HS-5 (cell line): ENCODE measurements around the gene SLC13A3.

Experiments used
- DNase-seq: peaks from one replicate; pipeline ENCODE4 v3.0.0-alpha.2; 2012; ENCODE audit warnings: low read depth

Gene SLC13A3

DNA sequence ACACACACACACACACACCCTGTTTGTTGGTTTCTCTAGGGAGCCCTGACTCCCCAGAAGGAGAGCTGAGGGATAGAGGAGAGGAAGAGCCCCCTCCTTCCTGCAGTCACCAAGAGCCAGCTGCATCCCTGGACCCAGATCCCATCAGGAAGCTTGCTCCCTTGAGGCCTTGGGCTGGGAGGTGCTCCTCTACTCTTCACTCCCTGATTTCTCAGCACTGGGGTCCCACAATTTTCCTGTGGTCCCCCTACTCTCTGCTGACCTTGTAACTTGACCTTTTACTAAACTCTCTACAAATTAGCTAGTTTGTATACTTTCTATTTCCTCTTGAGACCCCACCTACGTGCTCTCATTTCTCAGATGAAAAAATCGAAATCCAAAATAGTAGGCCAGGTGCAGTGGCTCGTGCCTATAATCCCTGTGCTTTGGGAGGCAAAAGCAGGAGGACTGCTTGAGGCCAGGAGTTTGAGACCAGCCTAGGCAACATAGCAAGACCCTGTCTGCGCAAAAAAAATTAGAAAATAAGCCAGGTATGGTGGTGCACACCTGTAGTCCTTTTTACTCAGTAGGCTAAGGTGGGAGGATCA lies 95.8 kb downstream of the SLC13A3 start:
- DNase-seq, result no peak

DNA sequence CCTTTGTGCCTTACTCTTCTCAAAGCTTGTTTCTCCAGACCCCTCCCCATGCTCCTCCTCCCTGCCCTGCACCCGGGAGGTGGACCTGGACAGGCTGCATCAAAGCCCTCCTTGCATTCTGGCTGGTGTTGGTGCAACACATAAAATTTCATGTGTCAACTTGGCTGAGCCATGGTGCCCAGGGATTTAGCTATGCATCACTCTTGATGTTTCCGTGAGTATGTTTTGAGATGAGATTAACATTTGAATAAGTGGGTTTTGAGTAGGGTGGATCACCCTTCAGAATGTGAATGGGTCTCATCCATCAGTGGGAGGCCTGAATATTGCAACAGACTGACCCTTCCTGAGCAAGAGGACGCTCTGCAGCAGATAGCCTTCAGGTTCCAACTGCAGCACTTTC lies 96.4 kb downstream of the SLC13A3 start:
- DNase-seq, result no peak

DNA sequence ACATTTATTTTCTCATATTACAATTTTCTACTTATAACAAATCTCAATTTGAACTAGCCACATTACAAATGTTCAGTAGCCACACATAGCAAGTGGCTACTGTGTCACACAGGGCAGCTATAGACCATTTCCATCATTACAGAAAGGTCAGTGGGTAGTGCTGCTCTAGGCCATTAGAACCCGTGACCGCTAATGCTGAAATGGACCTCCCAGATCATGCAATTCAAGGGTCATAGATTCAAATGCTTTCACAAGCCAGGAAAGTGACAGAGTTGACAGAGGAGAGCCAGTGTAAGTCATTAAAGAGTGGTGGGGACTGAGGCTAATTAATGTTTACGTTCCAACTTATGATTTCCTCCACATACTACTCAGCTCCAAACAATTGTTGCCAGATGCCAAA lies 97.3 kb downstream of the SLC13A3 start:
- DNase-seq, result no peak

DNA sequence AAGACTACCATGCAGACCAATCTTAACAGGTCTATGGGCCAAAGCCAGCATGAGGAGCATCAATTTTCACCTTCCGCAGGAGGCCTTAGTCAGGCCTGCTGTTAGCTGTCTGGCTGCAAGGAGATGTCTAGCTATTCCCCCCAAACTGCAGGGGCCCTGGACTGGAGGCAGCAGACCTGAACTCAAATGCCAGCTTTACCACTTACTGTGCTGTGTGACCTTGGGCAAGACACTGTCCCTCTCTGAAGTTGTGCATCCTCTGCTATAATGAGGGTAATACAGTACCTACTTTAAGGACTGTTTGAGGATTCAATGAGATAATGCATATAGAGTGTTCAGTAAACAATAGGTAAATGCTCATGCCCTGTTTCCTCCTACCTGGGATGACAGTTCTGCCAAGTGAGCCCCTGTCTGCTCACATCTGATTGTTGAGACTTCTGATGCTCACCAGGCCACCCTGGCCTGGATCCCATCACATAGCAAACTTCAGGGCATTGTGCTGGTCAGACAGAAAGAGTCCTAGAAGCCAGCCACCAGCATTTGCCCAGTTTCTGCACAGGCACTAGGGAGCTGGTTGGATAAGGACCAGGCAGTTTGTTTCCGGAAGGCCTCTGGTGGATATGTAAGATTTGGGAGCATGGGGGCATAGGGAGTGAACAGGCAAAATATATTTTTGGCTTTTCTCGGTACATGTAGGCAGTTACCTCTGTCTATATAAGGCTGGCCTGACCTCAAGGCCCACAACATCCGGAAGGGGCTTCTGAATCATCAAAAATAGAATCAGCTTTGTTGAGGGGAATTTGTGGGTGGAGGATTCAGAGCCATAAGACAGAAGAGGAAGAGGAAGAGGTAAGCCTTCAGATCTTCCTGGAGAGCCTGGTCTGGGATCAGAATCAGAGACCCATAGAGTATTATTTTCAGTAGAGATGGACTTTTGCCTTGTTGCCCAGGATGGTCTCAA lies 98.5 kb downstream of the SLC13A3 start:
- no peak for DNase-seq

DNA sequence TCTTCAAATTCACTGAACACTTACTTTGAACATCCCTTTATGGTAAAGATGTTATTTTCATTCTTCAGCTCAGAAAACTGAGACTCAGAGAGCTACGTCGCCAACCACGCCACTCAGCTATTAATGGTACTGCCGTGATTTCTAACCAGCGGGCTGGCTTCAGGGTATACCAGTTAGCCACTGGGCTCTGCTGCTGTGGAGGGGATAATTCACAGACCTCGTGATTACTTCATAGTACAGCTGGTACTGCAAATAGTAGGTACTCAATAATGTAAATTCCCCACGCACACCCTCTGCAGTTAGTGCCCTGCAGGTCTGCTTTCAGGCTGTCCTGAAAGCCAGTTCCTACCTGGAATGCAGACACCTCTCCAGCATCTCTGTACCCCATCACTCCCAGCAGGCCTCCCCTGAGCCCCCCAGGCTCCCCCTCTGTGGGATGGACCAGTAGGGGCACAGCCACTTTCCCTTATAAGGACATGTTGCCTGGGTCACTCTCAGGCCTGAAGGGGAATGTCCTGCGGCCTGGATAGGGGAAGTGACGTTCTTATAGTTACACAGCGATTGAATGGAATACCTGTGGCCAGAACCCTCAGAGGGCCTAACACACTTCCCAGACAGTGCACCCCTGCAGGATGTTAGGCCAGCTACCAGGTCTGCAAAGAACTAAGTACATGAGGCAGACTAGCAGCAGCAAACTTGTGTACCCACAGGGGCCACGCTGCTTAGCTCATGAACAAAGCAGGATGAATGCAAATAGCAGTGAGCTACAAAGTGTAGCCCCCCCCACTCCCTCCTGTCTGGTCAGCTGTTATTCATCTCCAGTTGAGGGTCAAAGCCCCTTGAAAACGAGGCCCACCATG lies 99.5 kb downstream of the SLC13A3 start:
- DNase-seq, result no peak

DNA sequence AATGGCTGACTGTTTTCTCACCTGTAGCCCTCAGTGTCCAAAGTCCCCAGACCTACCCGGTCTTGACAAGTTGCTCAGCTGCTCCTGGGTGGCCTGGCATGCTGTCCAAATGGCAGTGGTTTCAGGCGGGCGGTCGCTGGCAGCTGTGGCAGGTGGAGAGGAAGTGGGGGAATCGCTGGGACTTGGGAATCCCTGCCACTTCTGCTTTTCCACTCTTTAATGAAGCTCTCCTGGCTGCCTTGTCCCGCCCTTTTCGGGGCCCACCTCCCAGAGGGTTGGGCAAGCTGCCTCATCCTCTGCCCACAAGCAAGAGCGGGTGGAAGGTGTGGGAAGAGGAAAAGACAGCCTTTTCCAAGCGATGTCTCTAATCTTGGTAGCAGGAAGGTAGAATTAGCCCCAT lies 100.8 kb downstream of the SLC13A3 start, which contains the start of gene OCSTAMP:
Gene OCSTAMP (minus strand): TSS at position 194 of the 400 bp plus-strand sequence. CDS start 94 bp downstream, at position 100.
- no peak for DNase-seq

DNA sequence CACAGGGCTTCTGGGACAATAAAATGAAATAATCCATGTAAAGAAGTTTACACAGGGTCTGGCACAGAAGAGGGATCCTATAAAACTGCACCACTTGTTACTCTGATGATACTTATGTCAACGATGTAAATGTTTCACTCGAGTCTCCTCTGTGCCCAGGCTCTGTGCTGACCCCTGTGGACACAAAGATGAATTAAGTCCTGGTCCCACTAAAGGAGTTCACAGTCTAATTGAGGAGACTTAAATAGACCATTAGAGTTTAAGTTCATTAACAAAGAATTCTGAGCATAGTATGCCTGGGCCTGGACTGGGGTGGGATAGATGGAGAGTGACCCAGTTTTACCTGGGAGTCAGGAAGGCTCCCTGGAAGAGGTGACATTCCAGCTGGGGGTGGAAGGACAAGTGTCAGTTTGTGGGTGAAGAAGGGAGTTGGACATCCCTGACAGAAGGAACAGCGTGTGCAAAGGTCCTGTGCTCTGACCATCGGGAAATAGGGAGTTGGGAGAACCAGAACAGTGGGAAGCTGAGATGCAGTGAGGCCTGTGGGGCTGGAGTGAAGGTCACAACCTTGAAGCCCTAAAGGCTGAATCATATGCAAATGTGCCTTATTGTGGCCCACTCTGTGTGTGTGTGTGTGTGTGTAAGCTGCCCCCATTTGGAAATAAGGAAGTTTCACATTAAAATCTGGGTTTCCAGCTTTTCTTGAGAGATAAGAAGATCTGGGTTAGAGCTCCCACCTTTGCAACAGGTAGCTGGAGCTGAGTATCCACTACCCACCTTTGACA lies 101.9 kb downstream of the SLC13A3 start:
- no peak for DNase-seq

DNA sequence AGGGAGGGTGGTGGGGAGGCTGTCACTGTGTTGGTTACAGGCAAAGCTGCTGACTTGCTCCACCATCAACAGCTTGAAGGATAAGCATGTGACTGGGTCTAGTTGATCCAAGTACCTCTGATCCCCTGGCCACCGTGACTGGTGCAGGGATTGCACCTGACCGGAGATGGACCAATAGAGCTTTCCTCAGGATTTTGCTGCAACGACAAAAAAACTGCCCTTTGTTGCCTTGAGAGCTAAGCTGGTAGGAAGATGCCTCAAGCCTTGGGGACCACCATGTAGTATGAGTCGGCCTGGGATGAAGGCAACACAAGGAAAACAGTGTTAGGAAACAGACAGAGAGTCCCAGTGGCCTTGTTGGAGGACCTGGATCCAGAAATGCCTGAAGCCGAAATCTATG lies 102.6 kb downstream of the SLC13A3 start:
- no peak for DNase-seq

DNA sequence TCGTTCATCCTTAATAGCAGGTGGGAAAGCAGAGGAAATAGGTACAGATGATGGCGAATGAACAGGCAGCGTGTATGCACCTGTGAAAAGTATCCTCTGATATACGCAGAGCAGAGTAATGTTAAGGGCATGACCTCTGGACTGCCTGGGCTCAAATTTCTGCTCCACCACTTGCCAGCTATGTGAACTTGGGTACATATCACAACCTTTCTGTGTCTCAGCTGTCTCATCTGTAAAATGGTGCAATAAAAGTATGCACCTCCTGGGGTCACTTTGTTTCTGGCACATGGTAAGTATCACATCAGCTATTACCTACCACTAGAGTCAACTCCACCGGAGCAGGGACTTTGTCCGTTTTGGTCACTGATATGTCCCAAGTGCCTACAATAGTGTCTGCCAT lies 103.3 kb downstream of the SLC13A3 start:
- DNase-seq, result no peak

DNA sequence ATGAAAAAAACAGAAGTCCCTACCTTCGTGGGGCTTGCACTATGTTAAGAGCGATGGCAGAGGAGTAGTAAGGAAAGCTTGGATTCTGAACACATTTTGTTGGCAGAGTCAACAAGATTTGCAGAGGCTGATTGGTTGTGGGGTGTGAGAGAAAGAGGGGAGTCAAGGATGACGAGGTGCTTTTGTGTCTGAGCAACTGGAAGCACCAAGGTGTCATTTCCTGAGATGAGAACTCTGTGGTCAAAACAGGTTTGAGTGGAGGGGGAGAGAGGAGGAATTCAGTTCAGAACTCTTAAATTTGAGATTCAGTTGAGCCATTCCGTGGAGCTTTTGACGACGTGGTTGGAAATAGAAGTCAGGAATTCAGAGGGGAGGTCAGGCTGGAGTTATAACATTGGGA lies 104.3 kb downstream of the SLC13A3 start:
- DNase-seq, result no peak

DNA sequence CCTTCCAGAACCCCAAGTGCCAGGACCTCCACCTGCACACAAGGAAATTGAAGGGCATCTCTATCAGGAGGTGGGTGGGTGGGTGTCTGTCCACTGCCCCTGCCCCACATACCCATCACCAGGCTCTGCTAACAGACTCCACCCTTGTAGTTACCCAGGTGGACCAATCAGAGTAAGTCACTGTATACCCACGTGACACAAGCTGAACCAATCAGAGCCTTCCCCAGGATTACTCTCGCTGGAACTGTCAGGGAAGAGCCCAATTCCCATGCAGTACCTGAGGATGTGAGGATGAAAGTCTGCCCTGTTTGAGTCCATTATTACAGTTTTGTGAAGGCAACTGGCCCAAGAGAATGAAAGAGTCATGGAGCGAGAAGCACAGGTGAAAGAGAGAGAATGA lies 105.0 kb downstream of the SLC13A3 start:
- no peak for DNase-seq

DNA sequence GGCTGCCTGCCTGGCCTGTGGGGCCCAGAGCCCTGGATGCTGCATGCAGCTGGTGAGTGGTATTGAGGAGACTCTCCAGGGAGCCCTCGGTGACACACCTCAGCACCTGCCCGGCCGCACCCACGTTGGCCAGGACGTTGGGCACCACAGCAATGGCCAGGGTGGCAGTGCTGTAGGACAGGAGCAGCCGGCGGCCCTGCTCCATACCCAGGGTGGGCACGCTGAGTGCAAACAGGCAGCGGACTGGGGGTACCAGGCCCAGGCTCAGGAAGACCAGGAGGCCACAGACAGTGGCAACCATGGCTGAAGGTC lies 105.5 kb downstream of the SLC13A3 start:
- DNase-seq, result no peak

DNA sequence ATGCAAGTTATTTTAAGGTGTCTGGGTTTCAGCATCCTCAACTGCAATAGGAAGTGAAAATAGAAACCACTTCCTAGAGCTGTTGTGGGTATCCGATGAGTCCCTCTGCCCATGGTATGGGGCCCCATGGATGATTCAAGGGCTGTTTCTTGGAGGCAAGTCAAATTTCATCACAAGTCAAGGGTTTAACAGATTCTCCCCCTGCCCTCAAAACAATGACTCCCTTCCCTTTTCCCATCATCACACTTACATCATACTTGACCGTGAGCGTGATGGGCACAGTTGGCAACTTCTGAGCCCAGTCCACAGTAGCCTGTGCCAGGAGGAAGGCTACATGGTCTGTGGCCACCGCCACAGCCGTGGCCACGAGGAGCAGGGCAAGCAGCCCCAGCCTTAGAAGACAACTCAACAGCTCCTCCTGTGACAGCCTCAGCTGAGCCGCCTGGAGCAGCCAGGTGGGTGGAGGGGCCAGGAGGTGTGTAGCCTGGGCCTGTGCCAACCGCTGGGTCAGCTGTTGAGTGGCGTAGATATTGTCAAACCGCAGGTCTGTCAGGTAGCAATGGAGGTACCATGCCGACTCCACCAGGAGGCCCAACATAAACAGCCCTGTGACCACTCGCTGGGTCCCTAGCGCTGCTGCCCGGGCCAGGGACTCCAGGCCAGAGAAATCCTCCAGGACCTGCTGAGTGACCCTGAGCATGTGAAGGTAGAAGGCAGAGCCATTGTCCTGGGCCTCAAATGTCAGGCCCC lies 106.0 kb downstream of the SLC13A3 start:
- DNase-seq, result peak; percentile 9

DNA sequence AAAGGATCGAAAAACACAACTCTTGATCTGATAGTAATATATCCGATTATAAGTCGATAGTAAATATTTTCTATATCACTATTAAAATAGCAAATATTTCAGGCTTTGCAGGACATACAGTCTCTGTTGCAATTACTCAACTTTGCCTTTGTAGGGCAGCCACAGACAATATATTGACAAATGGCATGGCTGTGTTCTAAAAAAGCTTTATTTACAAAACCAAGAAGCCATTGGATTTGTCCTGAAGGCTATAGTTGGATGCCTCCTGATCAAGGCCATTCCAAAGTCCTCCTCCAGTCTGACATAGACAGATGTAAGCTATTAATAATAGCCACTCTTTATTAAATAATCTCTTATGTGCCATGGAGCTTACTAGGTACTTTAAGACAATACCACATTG lies 106.7 kb downstream of the SLC13A3 start:
- DNase-seq, result no peak

DNA sequence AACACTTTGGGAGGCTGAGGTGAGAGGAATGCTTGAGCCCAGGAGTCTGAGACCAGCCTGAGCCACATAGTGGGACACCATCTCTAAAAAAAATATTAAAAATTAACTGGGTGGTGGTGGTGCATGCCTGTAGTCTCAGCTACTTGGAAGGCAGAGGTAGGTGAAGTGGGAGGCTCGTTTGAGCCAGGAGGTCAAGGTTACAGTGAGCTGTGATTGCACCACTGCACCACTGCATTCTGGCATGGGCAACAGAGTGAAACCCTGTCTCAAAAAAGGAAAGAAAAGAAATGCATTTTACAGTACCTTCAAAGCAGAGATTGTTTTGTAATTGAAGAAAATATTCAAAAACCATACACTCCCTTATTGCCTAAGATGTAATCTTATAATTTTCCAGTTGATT lies 107.3 kb downstream of the SLC13A3 start:
- DNase-seq, result no peak

DNA sequence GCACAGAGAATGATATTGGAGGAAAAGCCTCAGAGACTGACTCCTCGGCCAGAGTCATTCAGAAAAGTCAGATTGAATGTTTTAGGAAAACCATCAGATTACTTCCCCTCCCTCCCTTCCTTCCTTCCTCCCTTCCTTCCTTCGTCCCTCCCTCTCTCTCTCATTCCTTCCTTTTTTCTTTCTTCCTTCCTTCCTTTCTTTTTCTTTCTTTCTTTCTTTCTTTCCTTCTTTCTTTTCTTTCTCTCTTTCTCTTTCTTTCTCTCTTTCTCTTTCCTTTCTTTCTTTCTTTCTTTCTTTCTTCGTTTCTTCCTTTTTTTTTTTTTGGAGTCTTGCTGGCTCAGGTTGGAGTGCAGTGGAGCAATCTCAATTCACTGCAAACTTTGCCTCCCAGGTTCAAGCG lies 108.2 kb downstream of the SLC13A3 start:
- no peak for DNase-seq

DNA sequence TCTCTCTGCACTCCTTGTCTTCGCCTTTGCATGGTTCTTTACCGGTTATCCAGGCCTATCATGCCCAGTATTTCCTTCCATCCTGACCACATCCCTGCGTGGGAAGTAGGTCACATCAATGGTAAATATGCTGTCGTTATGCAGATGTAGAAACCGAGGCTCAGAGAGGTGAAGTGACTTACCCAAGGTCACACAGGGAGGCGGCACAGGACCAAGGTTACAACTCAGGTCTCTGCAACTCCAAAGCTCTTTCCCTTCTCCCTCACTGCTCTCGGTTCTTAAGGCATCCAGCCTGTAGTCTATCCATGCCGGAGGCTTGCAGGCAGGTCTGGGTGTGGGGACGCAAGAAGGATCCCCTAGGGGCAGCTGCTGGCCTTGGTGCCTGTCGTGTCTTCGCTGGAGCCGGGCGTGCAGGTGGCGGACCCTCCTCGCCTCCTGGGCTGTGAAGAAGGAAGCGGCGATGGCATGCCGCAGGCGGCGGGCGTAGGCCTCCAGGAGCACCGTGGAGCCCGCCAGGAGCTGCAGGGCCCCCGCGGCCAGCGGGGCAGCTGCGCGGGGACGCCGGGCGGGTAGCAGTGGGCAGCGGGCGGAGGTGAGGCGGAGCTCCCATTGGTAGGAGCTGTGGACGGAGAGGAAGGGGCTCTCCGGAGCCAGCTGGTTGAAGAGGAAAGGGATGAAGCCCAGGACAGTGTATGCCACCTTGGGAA lies 109.9 kb downstream of the SLC13A3 start:
- DNase-seq, result no peak

DNA sequence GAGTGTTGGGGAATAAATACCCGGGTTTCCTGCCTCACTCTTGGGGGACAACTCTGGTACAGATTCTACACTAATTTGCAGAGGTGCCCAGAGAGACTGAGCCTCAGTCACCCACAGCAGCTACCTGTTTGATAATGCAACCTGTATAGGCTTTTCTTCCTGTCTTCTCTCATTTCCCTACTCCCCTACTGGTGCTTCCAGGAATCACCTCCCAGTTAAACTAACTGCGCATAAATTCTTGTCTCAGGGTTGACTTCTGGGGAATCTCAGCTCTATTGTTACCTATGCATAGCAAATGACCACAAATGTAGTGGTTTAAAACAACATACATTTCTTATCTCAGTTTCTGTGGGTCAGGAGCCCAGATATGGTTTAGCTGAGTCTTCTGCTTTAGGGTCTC lies 112.1 kb downstream of the SLC13A3 start:
- no peak for DNase-seq

DNA sequence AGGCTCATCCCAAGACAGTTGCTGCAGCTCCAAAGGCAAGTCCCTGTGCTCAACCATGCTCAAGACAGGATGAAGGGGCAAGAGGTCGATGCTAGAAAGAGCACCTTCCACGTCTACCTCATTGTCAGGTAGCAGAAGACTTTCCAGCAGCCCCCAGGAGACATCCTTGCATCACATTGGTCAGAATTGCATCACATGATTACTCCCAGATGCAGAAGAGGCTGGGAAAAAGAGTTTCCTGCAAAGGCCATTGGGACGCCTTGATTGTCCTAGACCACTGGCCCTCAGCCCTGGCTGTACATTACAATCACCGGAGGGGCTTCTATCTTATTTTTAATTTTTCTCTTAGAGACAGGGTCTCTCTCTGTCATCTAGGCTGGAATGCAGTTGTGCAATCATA lies 120.6 kb downstream of the SLC13A3 start:
- no peak for DNase-seq

DNA sequence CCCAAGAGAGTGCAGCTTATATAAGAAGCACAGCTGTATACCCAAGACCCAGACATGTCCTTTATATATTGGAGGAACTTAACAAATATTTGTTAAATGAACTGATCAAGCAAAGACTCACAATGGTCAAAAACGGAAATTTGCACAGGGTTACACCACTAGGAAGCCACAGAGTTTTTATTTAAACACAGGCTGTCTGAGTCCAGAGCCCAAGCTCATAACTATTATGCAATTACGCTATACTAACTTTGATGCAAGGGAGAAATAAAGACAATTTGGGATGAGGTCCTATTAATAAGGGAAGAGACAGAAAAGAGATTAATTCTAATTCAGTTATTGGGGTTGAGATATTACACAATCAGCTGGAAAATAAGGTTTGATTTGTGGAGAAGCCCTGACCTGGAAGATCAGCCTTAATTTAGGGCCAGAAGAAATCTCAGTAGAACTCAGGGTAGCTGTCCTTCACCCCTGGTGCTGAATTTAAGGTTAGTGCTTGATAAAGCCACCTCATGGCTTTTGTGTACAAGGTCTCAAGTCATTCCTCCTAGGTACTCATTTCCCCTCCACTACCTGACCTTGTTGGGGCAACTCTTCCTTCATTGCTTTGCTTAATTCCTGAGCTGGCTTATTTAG lies 127.4 kb downstream of the SLC13A3 start:
- DNase-seq, result no peak
